HG03520 (cell line): ENCODE measurements around the gene SGMS1.

Experiments
- ATAC-seq: cut with Tn5 transposase; IDR thresholded peaks from one replicate; pipeline ENCODE4 v1.9.1; 2021; ENCODE audit warnings: mild to moderate bottlenecking, moderate library complexity; ENCODE audit not compliant: unreplicated experiment

The SGMS1 gene

DNA sequence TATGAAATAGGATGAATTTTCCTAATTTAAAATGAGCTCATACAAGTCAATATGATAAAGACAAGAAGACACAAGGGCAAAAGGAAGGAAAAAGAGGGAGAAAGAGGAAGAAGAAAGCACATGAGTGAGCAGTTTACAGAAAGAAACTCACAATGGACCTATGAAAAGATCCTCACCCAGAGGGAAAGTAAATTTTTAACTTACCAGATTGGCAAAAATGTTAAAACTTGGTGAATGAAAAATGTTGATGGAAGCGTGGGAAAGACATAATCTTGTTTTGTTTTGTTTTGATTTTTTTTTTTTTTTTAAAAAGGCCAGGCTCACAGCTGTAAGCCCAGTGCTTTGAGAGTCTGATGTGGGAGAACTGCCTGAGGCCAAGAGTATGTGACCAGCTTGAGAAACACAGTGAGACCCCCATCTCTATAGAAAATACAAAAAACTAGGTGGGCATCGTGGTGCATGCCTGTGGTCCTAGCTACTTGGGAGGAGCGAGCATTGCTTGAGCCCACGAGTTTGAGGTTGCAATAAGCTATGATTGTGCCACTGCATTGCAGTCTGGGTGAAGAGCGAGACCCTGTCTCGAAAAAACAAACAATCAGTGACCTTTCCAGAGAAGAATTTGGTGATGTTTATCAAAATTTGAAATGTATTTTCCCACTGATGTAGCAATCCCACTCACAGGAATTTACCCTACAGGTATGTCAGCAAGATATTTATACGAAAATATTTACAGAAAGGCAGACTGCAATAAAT is 219.6 kb downstream of the SGMS1 start:
- ATAC-seq, result no peak

DNA sequence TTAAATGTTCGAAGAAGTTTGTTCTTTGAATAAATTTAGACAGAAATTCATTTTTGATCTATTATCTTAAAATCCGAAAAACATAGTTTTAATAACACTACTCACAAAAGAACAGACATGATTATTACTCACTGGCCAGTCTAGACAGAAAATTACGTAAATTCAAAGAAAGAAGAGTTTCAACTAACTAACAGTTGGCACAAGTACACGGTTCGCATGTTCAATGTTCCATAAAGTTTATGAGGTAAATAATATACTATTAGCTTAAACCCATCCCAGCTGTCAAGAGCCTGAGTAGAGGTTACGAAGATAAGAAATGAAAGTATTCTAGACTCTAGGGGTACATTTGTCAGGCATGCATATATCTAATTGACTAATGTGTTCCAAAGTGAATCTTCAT is 220.7 kb downstream of the SGMS1 start:
- ATAC-seq, result no peak

DNA sequence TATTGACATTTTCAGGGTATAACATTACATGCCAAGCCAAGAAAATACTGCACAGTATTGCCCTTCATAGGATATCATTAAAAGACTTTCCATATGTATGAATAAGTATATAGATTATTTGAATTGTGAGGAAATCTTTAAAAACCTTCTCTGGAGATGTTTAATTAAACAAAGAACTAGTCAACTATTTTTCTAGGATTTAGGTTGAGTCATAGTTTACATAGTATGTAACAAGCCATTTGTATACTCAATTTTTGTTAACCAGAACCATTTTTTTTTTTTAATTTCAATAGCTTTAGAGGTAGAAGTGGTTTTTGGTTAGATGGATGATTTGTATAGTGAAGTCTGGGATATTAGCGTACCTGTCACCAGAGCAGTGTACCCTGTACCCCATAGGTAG is 221.3 kb downstream of the SGMS1 start:
- no peak for ATAC-seq

GRCh38 chr10:50400694-50401093 is 223.1 kb downstream of the SGMS1 start:
- ATAC-seq, result no peak

DNA sequence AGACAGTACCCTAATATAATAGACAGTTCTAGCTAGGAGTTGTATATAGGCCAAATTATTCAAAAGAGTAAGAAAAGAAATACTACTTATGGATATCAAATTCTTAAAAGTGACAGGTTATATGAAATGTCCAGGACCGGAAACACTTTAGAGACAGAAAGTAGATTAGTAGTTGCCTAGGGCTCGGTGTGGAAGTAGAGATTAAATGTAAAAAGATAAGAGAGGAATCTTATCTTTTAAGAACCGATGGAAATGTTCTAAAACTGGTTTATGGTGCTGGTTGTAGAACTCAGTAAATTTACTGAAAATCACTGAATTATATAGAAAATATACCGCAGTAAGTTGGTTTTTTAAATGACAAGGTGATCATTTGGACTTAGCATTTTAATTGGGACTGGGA is 224.9 kb downstream of the SGMS1 start:
- no peak for ATAC-seq

DNA sequence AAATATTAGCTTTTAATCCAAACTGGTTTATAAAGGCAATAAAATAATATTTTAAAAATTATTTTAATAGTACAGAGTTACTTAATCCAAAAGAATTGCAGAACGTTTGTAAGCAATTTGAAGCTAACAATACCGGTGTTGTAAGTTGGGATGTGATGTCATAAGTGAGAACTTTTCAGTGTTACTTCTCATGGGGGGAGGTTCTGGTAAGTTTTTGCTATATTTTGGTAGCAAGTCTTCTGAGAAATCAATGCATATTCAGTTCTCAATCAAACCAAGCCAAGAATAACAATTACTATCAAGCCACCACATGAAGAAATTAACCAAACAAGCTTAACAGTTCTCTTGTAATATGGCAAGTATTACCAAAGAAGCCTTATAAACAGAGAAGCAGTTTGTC is 225.4 kb downstream of the SGMS1 start:
- ATAC-seq, result no peak

GRCh38 chr10:50397312-50398140 is 226.2 kb downstream of the SGMS1 start:
- ATAC-seq, result peak; percentile 32

DNA sequence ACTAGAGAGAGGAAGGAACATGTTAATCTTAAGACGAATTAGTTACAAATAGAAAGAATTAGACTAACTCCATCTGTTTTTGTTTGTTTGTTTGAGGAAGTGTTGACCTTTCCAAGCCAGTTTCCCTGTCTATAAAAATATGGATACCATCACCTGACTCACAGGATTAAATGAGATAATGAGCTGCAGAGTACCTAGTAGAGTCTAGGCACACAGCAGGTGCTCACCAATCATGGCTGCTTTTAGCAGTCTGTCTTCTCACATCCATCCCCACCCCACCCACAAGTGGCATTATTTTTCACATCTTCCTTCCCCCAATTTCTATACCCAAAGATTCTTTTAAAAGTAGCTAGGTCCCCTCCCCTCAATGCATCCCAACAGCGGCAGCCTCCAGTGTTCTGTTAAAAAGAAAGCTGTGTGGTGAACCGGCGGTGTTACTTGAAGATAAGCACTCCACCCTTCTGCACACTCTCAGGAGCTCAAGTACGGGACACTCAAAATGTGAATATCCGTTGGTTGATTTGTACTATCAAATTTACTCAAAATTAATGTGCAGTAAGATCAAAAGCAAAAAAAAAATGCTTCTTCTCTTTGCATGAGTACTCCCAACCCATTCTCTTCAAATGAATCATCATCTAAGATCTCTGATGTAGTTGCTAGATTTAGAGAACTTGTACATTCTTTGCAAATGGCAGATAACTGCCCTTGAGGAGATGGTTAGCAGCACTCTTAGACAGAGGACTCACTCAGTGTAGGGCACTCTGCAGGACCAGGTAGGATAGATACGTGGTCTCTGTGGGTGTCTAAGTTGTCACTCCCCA is 227.1 kb downstream of the SGMS1 start:
- peak; percentile 83 for ATAC-seq

DNA sequence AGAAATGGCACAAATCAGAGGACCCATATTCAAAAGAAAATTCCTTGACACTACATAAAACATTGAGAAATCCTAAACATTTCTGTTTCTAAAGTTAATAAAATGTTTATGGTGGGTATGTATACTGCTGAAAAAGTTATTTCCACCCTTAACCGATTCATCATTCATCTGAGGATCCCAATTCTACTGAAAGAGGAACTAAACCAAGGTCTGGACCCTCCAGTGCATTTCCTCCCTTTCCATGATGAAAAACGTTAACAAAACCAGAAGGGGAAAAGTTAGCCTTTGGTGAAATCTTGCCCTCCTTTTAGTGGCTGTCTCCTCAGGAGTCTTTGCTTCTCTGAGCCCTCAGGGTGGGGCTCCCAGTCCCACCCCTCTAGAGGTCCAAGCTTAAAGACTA is 227.9 kb downstream of the SGMS1 start:
- ATAC-seq, result no peak

- no peak for ATAC-seq
Observed at GRCh38 chr10:50395271-50395670, 228.5 kb downstream of the SGMS1 start.

- no peak for ATAC-seq
Observed at GRCh38 chr10:50394832-50395231, 228.9 kb downstream of the SGMS1 start.

DNA sequence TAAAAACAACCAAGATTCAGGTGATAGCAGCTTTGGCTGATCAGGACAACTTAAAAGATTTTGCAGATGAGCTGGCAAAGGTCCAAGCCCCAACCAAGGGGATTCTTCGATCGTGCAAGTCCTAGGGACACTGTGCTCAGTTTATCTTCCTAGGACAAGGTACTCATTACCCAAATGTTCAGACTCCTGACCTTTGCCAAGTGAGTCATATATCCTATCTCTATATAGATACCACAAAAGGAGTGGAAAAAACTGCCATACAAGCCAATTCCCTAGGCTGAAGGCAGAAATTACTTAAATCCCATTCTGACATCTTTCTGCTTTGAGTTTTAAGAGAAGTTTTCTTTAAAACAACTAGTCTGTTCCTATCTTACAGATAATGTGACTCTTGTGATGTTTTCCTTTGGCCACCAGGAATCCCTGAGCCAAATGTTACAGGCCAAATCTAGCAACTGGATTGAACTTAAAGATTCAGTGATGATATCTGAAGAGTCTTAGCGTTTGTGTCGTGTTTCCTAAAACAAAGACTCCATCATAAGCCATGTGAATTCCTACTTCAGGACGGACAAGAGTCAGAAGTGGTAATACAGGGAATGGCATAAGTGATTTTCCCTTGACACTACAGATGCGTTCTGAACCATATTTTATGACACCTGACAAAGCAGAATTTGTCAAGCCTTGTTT is 229.8 kb downstream of the SGMS1 start:
- ATAC-seq, result no peak

DNA sequence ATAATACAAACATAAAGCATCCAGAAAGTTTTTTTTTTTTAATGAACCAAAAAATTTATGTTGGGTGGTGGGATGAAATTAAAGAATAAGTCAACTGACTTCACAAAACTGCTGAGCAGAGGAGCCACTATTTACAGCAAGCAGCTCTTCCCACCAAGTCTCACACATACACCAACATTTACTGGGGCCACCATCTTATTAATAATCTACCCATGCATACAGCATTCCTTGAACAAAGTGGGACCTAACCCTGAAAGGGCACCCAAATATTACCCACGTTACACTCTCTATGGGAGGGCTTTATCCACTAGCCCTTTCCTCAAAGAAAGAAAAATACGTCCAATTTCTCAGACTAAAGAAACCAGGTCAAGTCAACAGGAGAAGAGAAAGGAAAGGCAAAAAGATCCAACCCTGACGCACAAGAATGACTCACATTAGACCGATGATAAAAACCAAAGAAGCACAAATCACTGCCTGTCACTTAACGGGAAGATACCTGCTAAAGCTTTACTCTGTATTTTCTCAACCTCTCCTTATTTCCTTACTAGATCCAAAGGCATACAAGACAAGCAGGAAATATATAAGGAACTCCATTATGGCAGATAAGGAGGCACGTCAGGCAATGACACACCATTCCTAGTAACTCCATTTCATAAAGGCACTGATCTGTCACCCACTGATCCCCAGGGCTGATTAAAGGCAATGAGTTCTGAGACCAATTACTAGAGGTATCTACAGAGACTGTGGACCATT is 230.6 kb downstream of the SGMS1 start:
- ATAC-seq, result no peak

DNA sequence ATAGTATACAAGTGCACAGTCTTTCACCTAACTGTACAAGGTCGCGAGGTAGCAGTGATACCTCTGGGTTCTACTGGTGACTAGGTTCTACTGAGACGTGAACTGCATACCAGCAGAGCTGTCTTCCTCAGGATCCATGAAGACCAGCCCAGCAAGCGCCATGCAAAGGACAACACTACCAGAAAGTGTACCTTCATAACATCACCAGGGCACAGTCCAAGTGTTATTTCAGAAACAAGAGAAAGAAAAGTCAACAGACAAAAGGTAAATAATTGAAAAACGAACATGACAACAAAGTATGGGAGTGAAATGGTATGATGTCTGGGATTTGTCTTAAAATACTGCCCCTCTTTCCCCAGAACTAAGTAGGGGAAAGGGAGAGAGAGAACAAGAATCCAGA is 231.3 kb downstream of the SGMS1 start:
- no peak for ATAC-seq

DNA sequence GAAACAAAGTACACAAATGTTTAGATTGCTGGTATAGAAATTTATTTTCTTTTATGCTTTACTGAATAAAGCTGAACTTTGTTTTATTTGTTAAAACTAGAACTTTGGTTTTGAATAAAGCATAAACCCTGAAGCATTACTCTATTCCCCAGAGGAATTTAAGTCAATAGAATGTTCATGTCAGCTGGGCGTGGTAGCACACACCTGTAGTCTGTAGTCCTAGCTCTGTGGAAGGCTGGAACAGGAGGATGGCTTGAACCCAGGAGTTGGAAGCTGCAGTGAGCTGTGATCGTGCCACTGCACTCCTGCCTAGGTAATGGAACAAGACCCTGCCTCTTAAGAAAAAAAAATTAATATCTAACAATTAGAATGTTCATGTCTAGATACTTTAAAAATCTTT is 233.5 kb downstream of the SGMS1 start:
- ATAC-seq, result no peak

GRCh38 chr10:50388181-50388580 is 235.6 kb downstream of the SGMS1 start:
- ATAC-seq, result no peak

DNA sequence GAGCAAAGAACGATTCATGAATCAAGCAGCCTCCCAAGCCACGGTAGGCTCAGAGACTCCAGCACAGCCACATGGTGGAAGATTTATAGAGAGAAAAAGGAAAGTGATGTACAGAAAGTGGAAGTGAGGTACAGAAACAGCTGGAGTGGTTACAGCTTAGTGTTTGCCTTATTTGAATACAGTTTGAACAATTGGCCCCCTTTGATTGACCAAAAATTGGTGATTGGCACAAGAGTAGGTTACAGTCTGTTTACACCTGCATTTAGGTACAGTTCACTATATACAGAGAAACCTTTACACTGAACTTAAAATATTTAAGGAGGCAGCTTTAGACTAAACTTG is 236.1 kb downstream of the SGMS1 start:
- ATAC-seq, result peak; percentile 70

DNA sequence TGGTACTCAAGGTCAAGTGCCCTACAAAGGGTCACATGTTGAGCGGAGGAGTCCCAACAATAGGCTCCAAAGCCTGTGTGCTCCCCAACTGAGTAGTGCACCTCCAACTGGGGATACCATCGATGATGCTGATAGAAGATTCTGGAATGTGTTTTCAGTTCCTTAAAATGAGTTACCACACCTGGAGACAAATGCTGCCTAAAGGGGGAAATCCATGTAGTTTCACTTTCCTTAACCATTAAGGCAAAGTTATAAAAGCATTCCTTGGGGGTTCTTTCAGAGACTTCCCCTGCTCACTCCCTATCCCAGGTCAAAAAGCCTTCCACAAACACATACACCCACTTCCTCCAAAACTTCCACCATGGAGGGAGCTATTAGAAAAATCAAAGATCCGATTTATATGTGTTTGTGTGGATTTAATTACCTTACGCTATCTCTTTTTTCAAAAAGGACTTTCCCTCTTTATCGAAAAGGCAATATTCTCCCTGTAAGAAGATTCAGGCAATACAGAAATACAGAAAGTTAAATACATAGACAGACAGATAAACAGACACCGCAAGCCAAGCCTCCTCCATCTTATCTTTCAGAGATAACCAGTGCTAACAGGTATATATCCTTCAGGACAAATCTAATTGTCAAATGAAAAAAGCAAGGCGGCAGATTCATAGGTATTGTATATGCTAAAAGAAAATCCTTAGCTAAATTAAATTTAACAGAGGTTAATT is 236.6 kb downstream of the SGMS1 start:
- no peak for ATAC-seq

GRCh38 chr10:50385624-50386023 is 238.1 kb downstream of the SGMS1 start:
- ATAC-seq, result no peak

DNA sequence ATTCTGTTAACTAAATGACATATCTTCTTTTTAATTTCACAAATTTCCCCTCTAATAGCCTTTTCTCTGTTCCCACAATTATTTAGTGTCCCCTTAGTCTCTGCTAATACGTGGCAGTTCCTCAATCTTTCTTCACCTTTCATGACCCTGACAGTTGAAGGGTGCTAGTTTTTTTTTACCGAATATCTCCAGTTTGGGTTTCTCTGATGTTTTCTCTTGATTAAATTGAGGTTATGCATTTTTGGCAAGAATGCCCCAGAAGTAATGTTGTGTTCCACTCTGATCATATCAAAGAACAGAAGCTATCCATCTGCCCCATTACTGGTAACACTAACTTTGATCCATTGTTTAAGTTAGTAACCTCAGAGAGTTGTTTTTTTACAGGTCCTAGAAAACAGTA is 238.9 kb downstream of the SGMS1 start:
- ATAC-seq, result no peak
